Stimulated activated CD4-positive, alpha-beta T cell treated with anti-CD3 and anti-CD28 coated beads, Interleukin-15, amount 100 ng/mL, for 48 hours (primary cell): ENCODE data around the gene MAFG.

Experiments
- DNase-seq, 2 donors: peaks; one replicate each; pipeline ENCODE4 v3.0.0-alpha.2; 2020; ENCODE audit warnings: low read depth in 2 of 2

The MAFG gene

GRCh38 chr17:81868674-81869220 is 58.8 kb downstream of the MAFG start:
- DNase-seq = no peak
